ENCODE measurements around the gene NPAS3.

- TF ChIP-seq POLR2A (IDR thresholded peaks at IDR 0.05; ENCODE audit: low read length), result no peak
- TF ChIP-seq GATA1 (IDR thresholded peaks at IDR 0.05; ENCODE audit: low read depth, low read length), result no peak
Measured at GRCh38 chr14:33676135-33676566, 737.5 kb downstream of the NPAS3 start.

Measured in erythroblast (primary cell).